SH-SY5Y (cell line): ENCODE measurements around the gene SLC15A2.

ENCODE experiments used
- GATA2 ChIP-seq: IDR thresholded peaks from 2 replicates; pipeline ENCODE4 v1.6.1; 2011; ENCODE audit warnings: mild to moderate bottlenecking, low read depth, low read length
- GATA3 ChIP-seq: IDR thresholded peaks from 2 replicates; pipeline ENCODE4 v1.6.1; 2011; ENCODE audit warnings: low read depth, mild to moderate bottlenecking, low read length, moderate library complexity

DNA sequence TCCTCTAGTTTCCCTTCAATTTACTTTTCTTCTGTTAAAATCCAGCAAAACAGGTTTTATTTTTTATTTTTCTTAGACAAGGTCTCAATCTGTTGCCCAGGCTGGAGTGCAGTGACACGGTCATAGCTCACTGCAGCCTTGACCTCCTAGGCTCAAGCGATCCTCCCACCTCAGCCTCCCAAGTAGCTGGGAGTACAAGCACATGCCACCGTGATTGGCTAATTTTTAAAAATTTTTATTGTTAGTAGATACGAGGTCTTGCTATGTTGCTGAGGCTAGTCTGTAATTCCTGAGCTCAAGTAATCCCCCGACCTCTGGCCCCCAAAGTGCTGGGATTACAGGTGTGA lies 86.2 kb downstream of the SLC15A2 start:
- TF ChIP-seq GATA3 (no peak), GATA2 (no peak)
